Stimulated activated naive CD4-positive, alpha-beta T cell (primary cell): ENCODE data around the gene MARCHF10.
"Not testable (repeated sequence)": the region's sequence is repeated elsewhere in the genome, so short reads cannot be mapped to it uniquely, and the experiment has no call there.

Experiments
- DNase-seq, 6 experiments: peaks; one replicate each; lab custom pipeline; 2025; lab: John Stamatoyannopoulos, UW

The MARCHF10 gene, protein sequence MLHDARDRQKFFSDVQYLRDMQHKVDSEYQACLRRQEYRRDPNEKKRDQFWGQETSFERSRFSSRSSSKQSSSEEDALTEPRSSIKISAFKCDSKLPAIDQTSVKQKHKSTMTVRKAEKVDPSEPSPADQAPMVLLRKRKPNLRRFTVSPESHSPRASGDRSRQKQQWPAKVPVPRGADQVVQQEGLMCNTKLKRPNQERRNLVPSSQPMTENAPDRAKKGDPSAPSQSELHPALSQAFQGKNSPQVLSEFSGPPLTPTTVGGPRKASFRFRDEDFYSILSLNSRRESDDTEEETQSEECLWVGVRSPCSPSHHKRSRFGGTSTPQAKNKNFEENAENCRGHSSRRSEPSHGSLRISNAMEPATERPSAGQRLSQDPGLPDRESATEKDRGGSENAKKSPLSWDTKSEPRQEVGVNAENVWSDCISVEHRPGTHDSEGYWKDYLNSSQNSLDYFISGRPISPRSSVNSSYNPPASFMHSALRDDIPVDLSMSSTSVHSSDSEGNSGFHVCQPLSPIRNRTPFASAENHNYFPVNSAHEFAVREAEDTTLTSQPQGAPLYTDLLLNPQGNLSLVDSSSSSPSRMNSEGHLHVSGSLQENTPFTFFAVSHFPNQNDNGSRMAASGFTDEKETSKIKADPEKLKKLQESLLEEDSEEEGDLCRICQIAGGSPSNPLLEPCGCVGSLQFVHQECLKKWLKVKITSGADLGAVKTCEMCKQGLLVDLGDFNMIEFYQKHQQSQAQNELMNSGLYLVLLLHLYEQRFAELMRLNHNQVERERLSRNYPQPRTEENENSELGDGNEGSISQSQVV

GRCh38 chr17:62807812-62808575, at the start of gene MARCHF10:
Gene MARCHF10, minus strand, starts transcription at chr17:62808314. Its CDS starts 6,579 bp downstream, at chr17:62801735.
- no peak for DNase-seq

DNA sequence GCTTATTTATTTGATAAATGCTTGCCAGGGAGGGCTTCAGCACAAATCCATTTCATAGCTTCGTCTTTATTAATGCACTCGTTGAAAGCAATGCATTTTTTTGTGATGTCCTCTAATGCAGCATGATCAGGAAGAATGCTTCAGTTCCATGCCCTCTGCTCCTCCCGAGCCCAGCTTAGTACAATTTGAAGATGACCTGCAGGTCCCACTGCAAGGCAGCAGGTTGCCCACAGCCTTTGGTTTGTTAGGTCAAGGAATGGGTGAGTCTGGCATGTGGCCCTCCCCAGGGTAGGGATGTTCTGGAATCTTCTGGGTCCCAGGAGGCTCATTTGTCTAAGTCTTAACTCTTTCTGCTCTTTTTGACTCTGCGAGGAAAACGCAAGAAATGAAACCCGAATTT, 49.4 kb upstream of the MARCHF10 start:
- no peak for DNase-seq

- no peak for DNase-seq
Observed at GRCh38 chr17:62856594-62856993, 48.5 kb upstream of the MARCHF10 start.

DNA sequence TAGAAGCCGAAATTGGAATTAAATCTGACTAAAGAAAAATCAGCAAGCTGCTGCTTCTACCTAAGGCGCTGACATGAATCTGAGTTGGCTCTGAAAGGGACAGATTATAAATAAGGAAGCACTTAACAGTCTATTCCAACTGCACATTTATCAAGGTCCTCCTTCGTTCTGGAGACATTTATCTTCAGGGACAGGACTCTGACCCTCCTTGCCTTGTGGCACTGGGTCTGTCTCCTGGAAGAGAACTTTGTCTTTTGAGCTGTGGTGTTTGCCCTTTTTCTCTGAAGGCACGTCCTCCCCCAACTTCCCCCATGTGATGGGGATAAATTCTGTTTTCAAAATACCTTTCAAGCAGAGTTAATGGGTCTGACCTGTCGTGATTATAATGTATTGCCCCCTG, 47.0 kb upstream of the MARCHF10 start:
- no peak for DNase-seq

DNA sequence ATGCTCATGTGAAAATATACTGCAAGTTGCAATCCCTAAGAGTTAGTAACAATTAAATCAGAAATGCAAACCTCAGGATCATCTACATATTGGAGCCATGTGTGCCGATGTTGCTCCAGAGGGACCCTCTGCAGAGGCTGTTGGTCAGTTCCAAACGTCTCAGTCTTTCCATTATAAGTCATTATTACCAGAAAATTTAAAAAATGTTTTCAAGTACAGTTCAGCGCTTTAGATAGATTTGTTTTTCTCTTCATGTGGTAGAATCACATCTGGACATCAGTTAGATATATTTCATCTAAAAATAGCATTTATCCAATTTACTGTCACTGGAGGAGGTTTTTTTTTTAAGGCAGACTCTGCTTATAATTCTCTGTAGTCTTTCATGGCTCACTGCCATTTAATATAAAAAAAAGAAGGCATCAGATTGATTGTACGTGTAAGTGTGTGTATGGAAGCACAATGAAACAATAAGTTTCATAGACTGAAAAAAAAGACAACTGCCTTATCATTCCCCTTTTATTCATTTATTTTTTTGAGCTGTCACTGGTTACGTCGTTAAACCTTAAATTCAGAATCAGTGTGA, 46.1 kb upstream of the MARCHF10 start:
- DNase-seq, result no peak

DNA sequence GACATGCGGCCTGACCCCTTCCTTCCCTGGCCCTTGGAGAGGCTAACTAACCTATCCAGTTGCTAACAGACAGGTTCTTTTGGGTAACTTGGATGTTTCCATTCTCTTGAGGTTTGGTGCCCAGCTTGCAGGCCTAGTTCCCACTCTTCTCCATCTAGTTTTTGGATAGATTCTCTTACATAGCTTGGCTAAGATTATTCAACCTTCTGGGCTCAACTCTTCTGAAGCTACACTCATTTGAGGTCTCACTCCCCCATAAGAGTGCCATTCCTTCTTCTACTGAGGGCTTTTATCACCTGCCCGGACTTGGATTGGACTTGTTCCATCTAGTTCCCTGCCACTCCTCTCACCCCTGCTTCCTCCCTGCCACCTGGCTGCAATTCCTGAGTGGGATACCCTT, 44.1 kb upstream of the MARCHF10 start:
- no peak for DNase-seq

DNA sequence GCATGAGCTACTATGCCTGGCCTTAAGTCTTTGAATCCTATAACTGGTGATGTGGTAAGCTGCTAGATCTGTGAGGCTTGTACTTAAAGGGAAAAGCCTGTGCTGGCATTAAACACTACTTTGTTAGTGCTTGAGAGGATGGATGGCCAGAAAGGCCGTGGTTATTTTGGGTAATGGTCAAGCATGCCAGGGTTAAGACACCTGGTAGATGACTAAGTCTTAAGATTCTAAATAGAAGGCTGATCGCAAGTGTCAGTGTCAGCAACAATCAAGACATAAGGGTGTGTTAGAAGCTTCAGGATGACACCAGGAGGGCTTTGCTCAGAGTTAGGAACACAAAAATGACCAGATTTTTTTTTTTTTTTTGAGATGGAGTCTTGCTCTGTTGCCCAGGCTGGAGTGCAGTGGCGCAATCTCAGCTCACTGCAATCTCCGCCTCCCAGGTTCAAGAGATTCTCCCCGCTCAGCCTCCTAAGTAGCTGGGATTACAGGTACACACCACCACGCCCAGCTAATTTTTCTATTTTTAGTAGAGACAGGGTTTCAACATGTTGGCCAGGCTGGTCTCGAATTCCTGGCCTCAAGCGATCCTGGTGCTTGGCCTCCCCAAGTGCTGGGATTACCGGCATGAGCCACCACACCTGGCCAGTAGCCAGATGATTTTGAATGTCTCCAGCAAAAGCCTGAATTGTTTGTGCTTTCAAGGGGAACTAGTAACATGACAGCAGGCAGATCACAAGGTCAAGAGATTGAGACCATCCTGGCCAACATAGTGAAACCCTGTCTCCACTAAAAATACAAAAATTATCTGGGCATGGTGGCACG, 41.7 kb upstream of the MARCHF10 start:
- not testable (repeated sequence) for DNase-seq

GRCh38 chr17:62848334-62848733, 40.2 kb upstream of the MARCHF10 start:
- DNase-seq, result no peak

GRCh38 chr17:62847426-62847825, 39.3 kb upstream of the MARCHF10 start:
- DNase-seq, result no peak

- no peak for DNase-seq
Observed at GRCh38 chr17:62840871-62841270, 32.8 kb upstream of the MARCHF10 start.

GRCh38 chr17:62833816-62834215, 25.7 kb upstream of the MARCHF10 start:
- not testable (repeated sequence) for DNase-seq

DNA sequence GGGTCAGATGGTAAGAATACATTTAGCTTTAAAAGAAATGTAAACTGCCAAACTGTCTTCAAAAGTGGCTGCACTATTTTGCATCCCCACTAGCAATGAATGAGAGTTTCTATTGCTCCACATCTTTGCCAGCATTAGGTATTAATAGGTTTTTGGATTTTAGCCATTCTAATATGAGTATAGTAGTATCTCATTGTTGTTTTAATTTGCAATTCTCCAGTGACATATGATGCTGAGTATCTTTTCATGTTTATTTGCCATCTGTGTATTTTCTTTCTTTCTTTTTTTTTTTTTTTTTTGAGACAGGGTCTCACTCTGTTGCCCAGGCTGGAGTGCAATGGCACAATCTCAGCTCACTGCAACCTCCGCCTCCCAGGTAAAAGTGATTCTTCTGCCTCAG, 24.3 kb upstream of the MARCHF10 start:
- DNase-seq, result no peak

DNA sequence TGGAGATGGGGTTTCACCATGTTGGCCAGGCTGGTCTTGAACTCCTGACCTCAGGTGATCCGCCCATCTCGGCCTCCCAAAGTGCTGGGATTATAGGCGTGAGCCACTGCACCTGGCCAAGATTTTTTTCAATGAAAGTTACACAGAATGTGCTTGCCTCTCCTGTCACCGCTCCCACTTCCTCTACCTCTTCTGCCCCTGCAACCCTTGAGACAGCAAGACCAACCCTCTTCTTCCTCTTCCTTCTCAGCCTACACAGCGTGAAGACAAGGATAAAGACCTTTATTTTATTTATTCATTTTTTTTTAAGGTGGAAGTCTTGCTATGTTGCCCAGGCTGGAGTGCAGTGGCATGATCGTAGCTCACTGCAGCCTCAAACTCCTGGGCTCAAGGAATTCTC, 23.0 kb upstream of the MARCHF10 start:
- DNase-seq, result not testable (repeated sequence)

DNA sequence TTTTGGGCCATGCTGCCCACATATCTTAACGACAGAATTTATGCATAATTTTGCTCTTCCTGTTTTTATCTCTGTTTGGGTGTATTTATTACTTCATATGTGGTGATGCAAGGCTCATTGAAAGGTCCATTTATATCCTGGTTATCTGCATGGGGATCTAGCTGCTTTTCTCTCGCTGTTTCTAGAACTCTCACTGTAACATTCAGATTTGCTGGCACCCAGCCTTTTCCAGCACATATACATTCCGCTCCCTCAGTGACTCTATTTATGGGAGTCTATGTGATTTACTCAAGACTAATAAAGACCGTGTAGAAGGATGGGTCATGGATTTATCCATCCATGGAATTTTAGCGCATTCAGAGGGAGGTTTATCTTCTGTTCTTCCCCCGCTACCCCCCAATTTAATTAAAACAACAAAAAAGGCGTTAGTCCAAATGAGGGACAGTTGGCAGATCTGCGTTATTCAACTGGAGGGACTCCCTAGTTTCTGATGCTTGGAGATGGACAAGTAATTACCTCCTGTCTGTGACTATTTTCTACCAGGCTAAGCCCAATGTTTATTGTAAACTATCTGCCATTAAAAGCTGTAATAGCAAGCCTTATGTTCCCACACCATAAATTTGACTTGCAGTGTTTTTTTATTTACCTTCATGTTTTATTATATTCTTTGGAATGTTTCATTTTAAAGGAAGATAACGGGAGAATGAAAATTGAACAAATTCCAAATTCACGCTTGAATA, 19.8 kb upstream of the MARCHF10 start:
- DNase-seq, result no peak

- DNase-seq, result no peak
Observed at GRCh38 chr17:62826956-62827355, 18.8 kb upstream of the MARCHF10 start.

GRCh38 chr17:62825182-62825581, 17.1 kb upstream of the MARCHF10 start:
- DNase-seq, result no peak

DNA sequence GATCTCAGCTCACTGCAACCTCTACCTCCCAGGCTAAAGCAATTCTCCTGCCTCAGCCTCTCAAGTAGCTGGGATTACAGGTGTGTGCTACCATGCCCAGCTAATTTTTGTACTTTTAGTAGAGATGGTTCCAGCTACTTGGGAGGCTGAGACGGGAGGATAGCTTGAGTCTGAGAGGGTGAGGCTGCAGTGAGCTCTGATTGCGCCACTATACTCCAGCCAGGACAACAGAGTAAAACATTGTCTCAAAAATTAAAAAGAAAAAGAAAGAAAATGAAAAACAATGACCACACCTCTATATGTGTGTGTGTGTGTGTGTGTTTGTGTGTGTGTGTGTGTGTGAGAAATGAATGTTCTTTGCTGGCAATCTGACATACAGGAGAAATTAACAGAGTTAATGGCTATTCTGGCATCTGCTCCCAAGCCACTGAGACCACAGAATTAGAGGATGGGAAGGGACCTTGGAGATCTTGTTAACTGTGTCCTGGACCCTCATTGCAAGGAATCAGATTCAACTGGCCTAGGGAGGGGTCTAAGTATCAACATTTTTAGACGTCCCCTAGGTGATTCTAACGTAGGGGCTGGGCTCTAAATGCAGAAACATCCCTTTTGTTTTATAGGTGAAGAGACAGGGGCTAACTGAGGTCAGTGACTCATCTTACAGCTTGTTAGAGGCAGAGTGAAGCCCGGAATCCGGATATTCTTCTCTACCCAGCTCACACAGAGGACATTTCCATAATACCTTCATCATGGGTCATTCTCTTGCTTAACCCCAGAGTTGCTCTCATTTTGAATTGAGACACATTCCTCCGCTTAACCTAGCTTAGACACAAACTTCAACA, 16.4 kb upstream of the MARCHF10 start:
- no peak for DNase-seq

- DNase-seq, result no peak
Observed at GRCh38 chr17:62823111-62823893, 15.2 kb upstream of the MARCHF10 start.
